ENCODE data around the gene NUTF2.

The NUTF2 gene

DNA sequence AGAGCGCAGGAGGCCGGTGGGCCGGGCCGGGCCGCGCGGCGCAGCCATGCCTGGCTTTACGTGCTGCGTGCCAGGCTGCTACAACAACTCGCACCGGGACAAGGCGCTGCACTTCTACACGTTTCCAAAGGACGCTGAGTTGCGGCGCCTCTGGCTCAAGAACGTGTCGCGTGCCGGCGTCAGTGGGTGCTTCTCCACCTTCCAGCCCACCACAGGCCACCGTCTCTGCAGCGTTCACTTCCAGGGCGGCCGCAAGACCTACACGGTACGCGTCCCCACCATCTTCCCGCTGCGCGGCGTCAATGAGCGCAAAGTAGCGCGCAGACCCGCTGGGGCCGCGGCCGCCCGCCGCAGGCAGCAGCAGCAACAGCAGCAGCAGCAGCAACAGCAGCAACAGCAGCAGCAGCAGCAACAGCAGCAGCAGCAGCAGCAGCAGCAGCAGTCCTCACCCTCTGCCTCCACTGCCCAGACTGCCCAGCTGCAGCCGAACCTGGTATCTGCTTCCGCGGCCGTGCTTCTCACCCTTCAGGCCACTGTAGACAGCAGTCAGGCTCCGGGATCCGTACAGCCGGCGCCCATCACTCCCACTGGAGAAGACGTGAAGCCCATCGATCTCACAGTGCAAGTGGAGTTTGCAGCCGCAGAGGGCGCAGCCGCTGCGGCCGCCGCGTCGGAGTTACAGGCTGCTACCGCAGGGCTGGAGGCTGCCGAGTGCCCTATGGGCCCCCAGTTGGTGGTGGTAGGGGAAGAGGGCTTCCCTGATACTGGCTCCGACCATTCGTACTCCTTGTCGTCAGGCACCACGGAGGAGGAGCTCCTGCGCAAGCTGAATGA, 4.0 kb upstream of the NUTF2 start:
- H3K27ac ChIP-seq: peak overlapping the region; percentile 97
- POLR2A ChIA-PET (ENCODE audit: low non-redundant PET): no interaction called here
- TF ChIP-seq, protein P1, sequence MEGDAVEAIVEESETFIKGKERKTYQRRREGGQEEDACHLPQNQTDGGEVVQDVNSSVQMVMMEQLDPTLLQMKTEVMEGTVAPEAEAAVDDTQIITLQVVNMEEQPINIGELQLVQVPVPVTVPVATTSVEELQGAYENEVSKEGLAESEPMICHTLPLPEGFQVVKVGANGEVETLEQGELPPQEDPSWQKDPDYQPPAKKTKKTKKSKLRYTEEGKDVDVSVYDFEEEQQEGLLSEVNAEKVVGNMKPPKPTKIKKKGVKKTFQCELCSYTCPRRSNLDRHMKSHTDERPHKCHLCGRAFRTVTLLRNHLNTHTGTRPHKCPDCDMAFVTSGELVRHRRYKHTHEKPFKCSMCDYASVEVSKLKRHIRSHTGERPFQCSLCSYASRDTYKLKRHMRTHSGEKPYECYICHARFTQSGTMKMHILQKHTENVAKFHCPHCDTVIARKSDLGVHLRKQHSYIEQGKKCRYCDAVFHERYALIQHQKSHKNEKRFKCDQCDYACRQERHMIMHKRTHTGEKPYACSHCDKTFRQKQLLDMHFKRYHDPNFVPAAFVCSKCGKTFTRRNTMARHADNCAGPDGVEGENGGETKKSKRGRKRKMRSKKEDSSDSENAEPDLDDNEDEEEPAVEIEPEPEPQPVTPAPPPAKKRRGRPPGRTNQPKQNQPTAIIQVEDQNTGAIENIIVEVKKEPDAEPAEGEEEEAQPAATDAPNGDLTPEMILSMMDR (conservative IDR thresholded peaks at IDR 0.05; ENCODE audit: low read depth): peak; percentile 31; the same call in 1 of the 2 replicates
- CTCF ChIA-PET: interaction anchor here (0.6 to 3.8 kb wide), 6 partner anchors 20 to 200 kb away, joined by 3 to 20 read pairs (median 3); no protein-coding TSS in a partner anchor
- DNase-seq (ENCODE audit: low spot score): peak; percentile 38

DNA sequence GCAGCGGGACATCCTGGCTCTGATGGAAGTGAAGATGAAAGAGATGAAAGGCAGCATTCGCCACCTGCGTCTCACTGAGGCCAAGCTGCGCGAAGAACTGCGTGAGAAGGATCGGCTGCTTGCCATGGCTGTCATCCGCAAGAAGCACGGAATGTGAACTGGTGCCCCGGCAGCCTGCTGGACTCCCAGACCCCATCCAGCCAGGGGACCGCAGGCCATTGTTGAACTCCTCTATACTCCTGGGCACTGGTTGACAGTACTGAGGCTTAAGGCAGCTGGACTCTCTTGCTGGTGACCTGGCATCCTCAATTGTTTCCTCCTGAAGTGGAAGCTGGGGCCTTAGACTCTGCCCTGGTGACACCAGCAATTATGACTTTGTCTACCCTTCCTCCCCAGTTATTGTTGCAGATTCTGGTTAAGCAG, 3.4 kb upstream of the NUTF2 start:
- ChIA-PET CTCF (interaction anchor here (0.6 to 3.8 kb wide), 5 partner anchors 19 to 201 kb away, joined by 3 to 20 read pairs (median 3); no protein-coding TSS in a partner anchor), POLR2A (ENCODE audit: low non-redundant PET) (no interaction called here)
- no peak for DNase-seq (ENCODE audit: low spot score)
- H3K27ac ChIP-seq: peak overlapping the region; percentile 97
- TF ChIP-seq, protein P1 (conservative IDR thresholded peaks at IDR 0.05; ENCODE audit: low read depth): no peak

DNA sequence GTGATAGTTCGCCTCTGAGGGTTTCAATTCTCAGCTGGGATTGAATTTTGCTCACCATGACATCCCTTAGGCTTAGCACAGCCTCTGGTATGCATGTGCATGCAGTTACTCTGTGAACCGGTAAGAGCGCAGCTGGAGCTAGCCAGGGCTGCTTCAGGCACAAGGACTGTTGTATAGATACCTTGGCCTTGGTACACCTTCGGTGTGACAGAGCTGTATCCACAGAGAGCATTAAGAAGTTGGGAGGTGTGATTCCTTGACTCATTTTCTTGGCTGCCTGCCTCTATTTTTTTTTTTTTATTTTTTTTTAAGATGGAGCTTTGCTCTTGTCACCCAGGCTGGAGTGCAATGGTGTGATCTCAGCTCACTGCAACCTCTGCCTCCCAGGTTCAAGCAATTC, 2.2 kb upstream of the NUTF2 start:
- peak; percentile 57 for DNase-seq (ENCODE audit: low spot score)
- H3K27ac ChIP-seq: peak overlapping the region; percentile 96
- ChIA-PET CTCF (interaction anchor here (0.6 to 3.8 kb wide), 7 partner anchors 11 to 126 kb away, joined by 3 to 20 read pairs (median 4); no protein-coding TSS in a partner anchor), POLR2A (ENCODE audit: low non-redundant PET) (interaction anchor here (0.6 kb wide), 1 partner anchor 20 kb away, joined by 3 read pairs; no protein-coding TSS in a partner anchor)
- TF ChIP-seq, protein P1 (conservative IDR thresholded peaks at IDR 0.05; ENCODE audit: low read depth): no peak

DNA sequence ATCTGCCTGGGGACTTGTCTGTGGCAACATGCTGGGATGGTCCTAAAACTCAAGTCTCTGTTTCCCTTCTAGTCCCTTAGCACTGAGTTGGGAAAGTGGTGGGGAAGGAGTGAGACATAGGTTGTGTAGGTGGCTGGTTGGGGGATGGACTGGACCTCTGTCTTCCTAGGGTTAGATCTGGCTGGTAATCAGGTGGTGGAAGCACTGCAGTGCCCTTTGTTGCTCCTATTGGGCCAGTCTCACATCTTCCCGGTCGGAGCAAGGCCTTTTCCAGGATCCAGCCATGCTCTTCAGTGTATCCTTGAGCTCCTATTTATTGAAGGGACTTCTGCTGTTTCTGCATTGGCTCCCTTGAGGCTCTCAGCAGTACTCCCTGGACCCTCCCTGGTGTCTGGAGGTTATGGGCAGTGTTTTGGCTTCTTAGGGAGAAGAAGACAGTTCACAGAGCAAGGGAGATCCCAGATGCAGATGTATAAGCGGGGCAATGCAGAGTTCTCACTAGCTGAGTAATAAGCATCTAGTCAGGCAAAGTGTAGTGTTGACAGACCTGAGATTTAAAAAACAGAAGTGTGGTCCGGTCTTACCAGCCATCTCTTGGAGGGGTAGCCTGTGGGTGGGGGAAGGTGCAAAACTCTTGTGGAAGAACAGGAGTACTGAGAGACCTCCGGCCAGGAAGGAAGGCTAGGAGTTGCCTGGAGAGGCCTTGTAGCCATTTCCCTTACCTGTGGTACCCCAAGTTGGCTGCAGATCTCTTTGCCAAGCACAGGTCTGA, 1.3 kb upstream of the NUTF2 start:
- H3K27ac ChIP-seq: peak overlapping the region; percentile 96
- DNase-seq (ENCODE audit: low spot score): no peak
- ChIA-PET CTCF (interaction anchor here (0.6 to 3.8 kb wide), 8 partner anchors 12 to 484 kb away, joined by 3 to 20 read pairs (median 4); no protein-coding TSS in a partner anchor), POLR2A (ENCODE audit: low non-redundant PET) (interaction anchor here (0.6 to 1.7 kb wide), 2 partner anchors 10 to 19 kb away, joined by 3 to 5 read pairs; no protein-coding TSS in a partner anchor)
- TF ChIP-seq, protein P1 (conservative IDR thresholded peaks at IDR 0.05; ENCODE audit: low read depth): no peak

DNA sequence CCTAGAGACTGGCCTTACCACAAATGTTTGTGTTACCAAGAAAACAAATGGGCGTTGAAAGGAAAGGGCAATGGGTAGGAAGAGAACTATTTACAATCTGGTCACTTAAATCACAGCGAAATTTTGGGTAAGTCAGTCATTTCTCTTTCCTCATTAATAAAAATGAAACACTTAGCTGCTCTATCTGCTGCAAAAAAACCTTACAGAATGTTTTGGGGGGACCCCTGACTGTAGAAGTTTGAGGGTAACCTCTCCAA, 742 bp upstream of the NUTF2 start:
- no peak for DNase-seq (ENCODE audit: low spot score)
- CTCF ChIA-PET: interaction anchor here (0.6 to 3.8 kb wide), 4 partner anchors 29 to 331 kb away, joined by 3 to 20 read pairs (median 3); no protein-coding TSS in a partner anchor
- H3K27ac ChIP-seq: peak overlapping the region; percentile 96
- POLR2A ChIA-PET (ENCODE audit: low non-redundant PET): interaction anchor here (1.7 kb wide), 1 partner anchor 10 kb away, joined by 5 read pairs; no protein-coding TSS in a partner anchor
- TF ChIP-seq, protein P1 (conservative IDR thresholded peaks at IDR 0.05; ENCODE audit: low read depth): no peak

Measured in RWPE1 (cell line).